AG10803 (cell line): ENCODE data around the gene CHL1.

ENCODE experiments used
- DNase-seq: peaks from one replicate; pipeline ENCODE4 v3.0.0; 2010; ENCODE audit warnings: low read depth
- H3K4me3 ChIP-seq: 2 replicates; pipeline ENCODE4 v1.5.1; 2011; ENCODE audit warnings: mild to moderate bottlenecking, low read length, control low read depth
- TF ChIP-seq, protein P1 (sequence below): conservative IDR thresholded peaks from 2 replicates; pipeline ENCODE4 v1.5.1; 2011; ENCODE audit warnings: mild to moderate bottlenecking, low read length, control low read depth, inconsistent platforms

Gene CHL1

DNA sequence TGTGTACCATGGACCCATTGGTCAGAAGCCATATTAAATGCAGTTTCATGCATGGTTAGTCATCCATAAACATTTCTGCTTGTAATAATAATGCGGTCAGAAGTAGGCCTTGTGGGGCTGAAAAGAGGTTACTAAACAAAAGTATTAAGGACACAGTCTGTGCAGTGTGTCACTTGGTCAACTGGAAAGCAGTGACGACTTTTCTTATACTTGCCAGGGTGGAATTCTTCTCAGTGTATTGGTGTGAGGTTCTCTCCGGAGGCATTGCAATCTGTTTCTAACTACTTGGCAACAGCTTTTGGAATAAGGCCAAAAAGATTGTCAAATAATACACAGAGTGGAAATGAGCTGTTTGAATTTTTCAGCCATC is 46.8 kb downstream of the CHL1 start:
- H3K4me3 ChIP-seq = no peak overlapping the region
- TF ChIP-seq, protein P1, sequence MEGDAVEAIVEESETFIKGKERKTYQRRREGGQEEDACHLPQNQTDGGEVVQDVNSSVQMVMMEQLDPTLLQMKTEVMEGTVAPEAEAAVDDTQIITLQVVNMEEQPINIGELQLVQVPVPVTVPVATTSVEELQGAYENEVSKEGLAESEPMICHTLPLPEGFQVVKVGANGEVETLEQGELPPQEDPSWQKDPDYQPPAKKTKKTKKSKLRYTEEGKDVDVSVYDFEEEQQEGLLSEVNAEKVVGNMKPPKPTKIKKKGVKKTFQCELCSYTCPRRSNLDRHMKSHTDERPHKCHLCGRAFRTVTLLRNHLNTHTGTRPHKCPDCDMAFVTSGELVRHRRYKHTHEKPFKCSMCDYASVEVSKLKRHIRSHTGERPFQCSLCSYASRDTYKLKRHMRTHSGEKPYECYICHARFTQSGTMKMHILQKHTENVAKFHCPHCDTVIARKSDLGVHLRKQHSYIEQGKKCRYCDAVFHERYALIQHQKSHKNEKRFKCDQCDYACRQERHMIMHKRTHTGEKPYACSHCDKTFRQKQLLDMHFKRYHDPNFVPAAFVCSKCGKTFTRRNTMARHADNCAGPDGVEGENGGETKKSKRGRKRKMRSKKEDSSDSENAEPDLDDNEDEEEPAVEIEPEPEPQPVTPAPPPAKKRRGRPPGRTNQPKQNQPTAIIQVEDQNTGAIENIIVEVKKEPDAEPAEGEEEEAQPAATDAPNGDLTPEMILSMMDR = no peak
- DNase-seq = peak; percentile 2

DNA sequence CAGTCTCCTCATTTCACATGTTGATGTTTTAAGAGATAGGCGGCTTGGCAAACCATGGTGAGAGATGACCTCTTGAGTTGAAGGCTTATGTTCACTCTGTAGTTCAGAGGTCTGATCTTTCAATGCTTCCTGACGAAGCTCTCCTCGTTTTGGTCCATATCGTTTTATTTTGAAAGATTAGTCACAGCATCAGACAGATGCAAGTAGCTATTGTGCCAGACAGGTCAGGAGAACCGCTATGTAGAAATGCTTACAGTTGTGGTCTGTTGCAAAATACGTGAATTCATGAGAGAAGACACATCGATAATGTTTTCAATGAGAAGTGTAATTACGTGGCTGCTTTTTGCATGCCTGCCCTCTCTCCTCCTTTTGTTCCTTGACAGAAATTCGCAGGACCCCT is 47.5 kb downstream of the CHL1 start:
- TF ChIP-seq, protein P1 = no peak
- DNase-seq = no peak
- H3K4me3 ChIP-seq = no peak overlapping the region

DNA sequence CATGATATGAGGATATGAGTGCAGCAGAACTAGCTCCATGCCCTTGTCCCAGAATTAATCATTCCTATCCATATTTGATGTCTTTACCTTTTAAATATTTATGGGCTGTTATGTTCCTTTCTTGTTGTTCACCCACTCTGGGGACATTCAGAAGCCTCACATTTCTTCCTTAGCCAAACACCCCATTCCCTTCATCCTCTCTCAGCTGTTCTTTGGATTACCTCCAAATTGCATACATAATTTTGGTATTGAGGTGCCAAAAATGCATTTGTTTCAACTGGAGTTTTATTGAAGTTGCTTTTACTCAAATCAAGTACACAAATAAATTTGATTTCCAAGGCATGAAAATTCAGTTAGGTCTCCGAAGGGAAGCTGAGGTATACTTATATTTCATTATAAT is 51.4 kb downstream of the CHL1 start:
- no peak for DNase-seq
- TF ChIP-seq, protein P1 = no peak
- H3K4me3 ChIP-seq = no peak overlapping the region

- no peak for DNase-seq
- no peak overlapping the region for H3K4me3 ChIP-seq
- TF ChIP-seq, protein P1 = no peak
Measured at GRCh38 chr3:248864-249520, 52.4 kb downstream of the CHL1 start.

- H3K4me3 ChIP-seq = no peak overlapping the region
- no peak for DNase-seq
- TF ChIP-seq, protein P1 = no peak
Measured at GRCh38 chr3:249587-250262, 53.2 kb downstream of the CHL1 start.

DNA sequence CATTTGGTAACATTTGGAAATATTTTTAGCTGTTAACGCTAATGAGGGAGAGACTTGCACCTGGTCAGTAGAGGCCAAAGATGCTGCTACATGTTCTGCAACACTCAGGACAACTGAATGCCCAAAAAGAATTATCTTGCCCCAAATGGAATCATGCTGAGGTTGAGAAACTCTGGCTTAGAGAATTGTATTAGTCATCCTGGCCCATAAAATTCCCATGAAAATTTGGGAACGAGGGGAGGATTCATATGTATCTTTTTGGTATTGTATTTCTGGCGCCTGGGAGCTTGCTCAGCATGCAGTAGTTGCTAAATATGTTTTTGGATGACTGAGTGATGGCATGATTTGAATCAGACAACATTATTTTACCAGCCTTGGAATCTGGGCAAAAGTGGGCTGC is 59.9 kb downstream of the CHL1 start:
- no peak overlapping the region for H3K4me3 ChIP-seq
- TF ChIP-seq, protein P1 = no peak
- DNase-seq = no peak

GRCh38 chr3:257826-258225 is 61.3 kb downstream of the CHL1 start:
- DNase-seq = no peak
- TF ChIP-seq, protein P1 = no peak
- no peak overlapping the region for H3K4me3 ChIP-seq
